ENCODE measurements around the gene USH2A. TPM values are rescaled to one million over a fixed set of nuclear protein-coding genes. Genes with fewer than 3 reads are reported as not detected.

Gene USH2A
- total RNA-seq, 4 donors from 2014 or later, result 0.03 to 0.25 TPM; not detected in 2

DNA sequence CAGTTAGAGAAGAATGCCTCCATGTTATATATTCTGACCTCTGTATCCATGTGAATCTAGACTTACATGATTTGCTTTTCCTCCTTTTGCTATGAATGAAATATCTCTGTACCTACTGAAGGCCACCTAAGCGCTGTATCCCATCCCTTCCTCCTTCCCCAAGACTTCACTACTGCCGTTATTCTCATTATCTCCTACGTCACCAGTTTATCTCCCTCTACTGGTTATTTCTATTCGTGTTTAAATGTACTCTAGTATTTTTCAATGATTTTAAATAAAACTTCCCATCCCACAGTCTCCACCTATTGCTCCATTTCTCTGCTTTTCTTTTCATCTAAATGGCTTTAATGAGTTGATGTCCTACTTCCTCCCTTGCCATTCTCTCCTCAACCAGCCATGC lies 746.1 kb downstream of the USH2A start:
- TF ChIP-seq CTCF (IDR thresholded peaks at IDR 0.05) (no peak), POLR2A (IDR thresholded peaks at IDR 0.05) (no peak)
- DNase-seq (ENCODE audit: low spot score in 2 of 2), result no peak
- intact Hi-C loops (cut with DNase I; ENCODE audit: low total_unique reads), result no loop called here
- no peak overlapping the region for H3K4me3 ChIP-seq (ENCODE audit: low read depth, poor library complexity, severe bottlenecking)
- 80 to 81% methylated on average over 4 of the region's 4 CpGs for WGBS, 2 donors

DNA sequence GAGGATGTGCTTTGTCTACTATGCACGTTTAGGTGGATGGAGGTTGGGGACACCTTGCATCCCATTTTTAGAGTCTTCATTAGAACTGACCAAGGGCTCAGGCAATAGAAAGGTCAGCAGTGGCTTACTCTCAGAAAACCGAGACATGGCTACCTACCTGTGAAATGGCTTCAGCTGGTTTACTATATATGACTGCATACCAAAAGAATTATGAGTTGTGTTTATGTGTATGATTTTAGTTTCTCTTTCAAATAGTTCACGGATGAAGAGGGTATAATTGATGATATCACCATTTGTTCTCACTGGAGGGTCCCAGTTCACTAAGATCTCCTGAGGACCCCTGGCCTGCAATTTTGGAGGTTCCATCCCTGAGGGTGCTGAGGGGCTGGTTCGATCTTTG lies 749.3 kb downstream of the USH2A start:
- TF ChIP-seq POLR2A (IDR thresholded peaks at IDR 0.05), result no peak
- no peak for TF ChIP-seq CTCF (IDR thresholded peaks at IDR 0.05)
- DNase-seq (ENCODE audit: low spot score in 2 of 2), result no peak
- H3K4me3 ChIP-seq (ENCODE audit: low read depth, poor library complexity, severe bottlenecking), result no peak overlapping the region
- 85 to 88% methylated on average over 4 of the region's 4 CpGs for WGBS, 2 donors
- intact Hi-C loops (cut with DNase I; ENCODE audit: low total_unique reads), result no loop called here

- H3K4me3 ChIP-seq (ENCODE audit: low read depth, poor library complexity, severe bottlenecking), result no peak overlapping the region
- TF ChIP-seq CTCF (IDR thresholded peaks at IDR 0.05) (no peak), POLR2A (IDR thresholded peaks at IDR 0.05) (no peak)
- intact Hi-C loops (cut with DNase I; ENCODE audit: low total_unique reads), result no loop called here
- no peak for DNase-seq (ENCODE audit: low spot score in 2 of 2)
- 69 to 70% methylated on average over 2 of the region's 2 CpGs for WGBS, 2 donors
Measured at GRCh38 chr1:215672482-215672881, 750.8 kb downstream of the USH2A start.

GRCh38 chr1:215669806-215670491 lies 753.3 kb downstream of the USH2A start:
- intact Hi-C loops (cut with DNase I; ENCODE audit: low total_unique reads), result no loop called here
- 28 to 34% methylated on average over 4 of the region's 4 CpGs for WGBS, 2 donors
- H3K4me3 ChIP-seq (ENCODE audit: low read depth, poor library complexity, severe bottlenecking), result no peak overlapping the region
- no peak for TF ChIP-seq CTCF (IDR thresholded peaks at IDR 0.05)
- TF ChIP-seq POLR2A (IDR thresholded peaks at IDR 0.05), result no peak
- no peak for DNase-seq (ENCODE audit: low spot score in 2 of 2)

- no peak overlapping the region for H3K4me3 ChIP-seq (ENCODE audit: low read depth, poor library complexity, severe bottlenecking)
- DNase-seq (ENCODE audit: low spot score in 2 of 2), result no peak
- TF ChIP-seq POLR2A (IDR thresholded peaks at IDR 0.05) (no peak), CTCF (IDR thresholded peaks at IDR 0.05) (no peak)
- WGBS, 2 donors, result 81 to 87% methylated on average over 2 of the region's 2 CpGs
- intact Hi-C loops (cut with DNase I; ENCODE audit: low total_unique reads), result no loop called here
Measured at GRCh38 chr1:215667761-215668160, 755.5 kb downstream of the USH2A start.

- intact Hi-C loops (cut with DNase I; ENCODE audit: low total_unique reads), result no loop called here
- no peak for DNase-seq (ENCODE audit: low spot score in 2 of 2)
- WGBS, 2 donors, result 73 to 75% methylated on average over 4 of the region's 4 CpGs
- TF ChIP-seq CTCF (IDR thresholded peaks at IDR 0.05) (no peak), POLR2A (IDR thresholded peaks at IDR 0.05) (no peak)
- no peak overlapping the region for H3K4me3 ChIP-seq (ENCODE audit: low read depth, poor library complexity, severe bottlenecking)
Measured at GRCh38 chr1:215665215-215665614, 758.0 kb downstream of the USH2A start.

All from lower leg skin (tissue), 4 donors.